GM18870 (cell line): ENCODE measurements around the gene ELAC1.
"Not testable (repeated sequence)": the region's sequence is repeated elsewhere in the genome, so short reads cannot be mapped to it uniquely, and the experiment has no call there.

Source experiments
- ATAC-seq: cut with Tn5 transposase; IDR thresholded peaks from one replicate; pipeline ENCODE4 v1.9.1; 2021; ENCODE audit warnings: moderate library complexity; ENCODE audit not compliant: unreplicated experiment

Gene ELAC1

DNA sequence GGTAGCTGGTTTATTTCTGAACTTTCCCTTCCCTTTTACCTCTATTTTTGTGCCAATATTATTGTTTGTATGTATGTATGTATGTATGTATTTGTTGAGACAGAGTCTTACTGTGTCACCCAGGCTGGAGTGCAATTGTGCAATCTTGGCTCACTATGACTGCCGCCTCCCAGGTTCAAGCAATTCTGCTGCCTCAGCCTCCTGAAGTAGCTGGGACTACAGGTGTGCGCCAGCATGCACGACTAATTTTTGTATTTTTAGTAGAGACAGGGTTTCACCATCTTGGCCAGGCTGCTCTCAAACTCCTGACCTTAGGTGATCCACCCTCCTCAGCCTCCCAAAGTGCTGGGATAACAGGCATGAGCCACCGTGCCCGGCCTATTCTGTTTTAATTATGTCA is 4.6 kb downstream of the ELAC1 start:
- not testable (repeated sequence) for ATAC-seq

DNA sequence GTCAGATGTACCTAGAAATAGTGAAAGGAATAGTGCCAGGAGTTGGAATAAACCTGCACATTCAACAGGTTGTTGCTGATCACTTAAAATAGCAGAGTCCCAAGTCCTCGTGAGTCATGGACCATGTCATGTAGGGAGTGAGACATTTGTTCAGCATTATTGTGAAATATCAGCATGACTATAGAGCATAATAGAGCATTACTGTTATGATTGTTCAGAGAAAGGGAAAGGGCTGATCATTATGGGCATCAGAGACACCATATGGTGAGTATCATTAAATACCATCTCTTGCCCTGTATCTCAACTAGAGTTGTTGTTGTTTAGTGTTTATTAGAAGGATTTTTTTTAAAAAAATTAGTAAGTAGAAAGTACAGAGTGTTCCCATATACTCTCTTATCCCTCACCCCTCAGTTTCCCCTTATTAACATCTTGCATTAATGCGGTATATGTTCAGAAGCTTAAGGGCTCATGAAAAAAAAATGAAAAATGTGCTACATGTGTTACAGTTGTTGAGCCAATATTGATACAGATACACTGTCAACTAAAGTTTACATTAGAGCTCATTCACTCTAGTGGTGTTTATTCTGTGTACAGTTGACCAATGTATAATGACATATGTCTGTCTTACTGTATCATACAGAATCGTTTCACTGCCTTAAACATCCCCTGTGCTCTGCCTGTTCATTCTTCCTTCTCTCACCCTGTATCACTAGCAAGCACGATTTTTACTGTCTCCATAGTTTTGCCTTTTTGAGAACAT is 5.7 kb downstream of the ELAC1 start:
- ATAC-seq, result no peak

DNA sequence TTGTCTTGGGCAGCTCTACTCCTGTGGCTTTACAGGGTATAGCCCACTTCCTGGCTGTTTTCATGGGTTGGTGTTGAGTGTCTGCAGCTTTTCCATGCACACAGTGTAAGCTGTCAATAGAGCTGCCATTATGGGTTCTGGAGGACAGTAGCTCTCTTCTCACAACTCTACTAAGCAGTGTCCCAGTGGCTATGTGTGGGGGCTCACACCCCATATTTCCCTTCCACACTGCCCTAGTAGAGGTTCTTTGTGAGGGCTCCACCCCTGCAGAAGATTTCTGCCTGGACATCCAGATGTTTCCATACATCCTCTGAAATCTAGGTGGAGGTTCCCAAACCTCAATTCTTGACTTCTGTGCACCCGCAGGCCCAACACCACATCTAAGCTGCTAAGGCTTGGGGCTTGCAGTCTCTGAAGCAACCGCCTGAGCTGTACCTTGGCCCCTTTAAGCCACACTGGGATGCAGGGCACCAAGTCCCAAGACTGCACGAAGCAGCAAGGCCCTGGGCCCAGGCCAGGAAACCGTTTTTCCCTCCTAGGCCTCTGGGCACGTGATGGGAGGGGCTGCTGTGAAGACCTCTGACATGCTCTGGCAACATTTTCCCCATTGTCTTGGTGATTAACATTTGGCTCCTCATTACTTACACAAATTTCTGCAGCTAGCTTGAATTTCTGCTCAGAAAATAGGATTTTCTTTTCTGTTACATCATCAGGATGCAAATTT is 9.4 kb downstream of the ELAC1 start:
- ATAC-seq, result no peak

- no peak for ATAC-seq
Observed at GRCh38 chr18:50981381-50981780, 13.5 kb downstream of the ELAC1 start.

GRCh38 chr18:50982086-50982801 is 14.4 kb downstream of the ELAC1 start:
- no peak for ATAC-seq

GRCh38 chr18:50982802-50983179 is 15.0 kb downstream of the ELAC1 start:
- ATAC-seq, result no peak

DNA sequence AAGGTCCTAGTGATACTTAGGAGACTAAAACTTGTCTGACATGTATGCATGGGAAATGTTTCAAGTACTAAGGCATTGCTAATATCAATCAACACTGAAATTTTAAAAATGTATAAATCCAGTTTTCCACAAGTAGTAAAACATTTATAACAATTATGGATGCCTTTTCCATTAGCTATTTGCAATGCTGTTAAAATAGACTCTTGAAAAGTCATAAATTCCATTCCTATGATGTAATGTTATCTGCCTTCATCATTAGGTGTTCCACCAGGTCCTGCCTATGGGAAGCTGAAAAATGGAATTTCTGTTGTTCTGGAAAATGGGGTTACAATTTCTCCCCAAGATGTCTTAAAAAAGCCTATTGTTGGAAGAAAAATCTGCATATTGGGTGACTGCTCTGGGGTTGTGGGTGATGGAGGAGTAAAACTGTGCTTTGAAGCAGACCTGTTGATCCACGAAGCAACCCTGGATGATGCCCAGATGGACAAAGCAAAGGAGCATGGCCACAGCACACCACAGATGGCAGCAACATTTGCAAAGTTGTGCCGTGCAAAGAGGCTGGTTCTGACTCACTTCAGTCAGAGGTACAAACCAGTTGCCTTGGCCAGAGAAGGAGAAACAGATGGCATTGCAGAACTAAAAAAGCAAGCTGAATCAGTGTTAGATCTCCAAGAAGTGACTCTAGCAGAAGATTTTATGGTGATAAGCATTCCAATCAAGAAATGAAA is 18.7 kb downstream of the ELAC1 start:
- no peak for ATAC-seq

GRCh38 chr18:50987261-50987660 is 19.4 kb downstream of the ELAC1 start:
- no peak for ATAC-seq

DNA sequence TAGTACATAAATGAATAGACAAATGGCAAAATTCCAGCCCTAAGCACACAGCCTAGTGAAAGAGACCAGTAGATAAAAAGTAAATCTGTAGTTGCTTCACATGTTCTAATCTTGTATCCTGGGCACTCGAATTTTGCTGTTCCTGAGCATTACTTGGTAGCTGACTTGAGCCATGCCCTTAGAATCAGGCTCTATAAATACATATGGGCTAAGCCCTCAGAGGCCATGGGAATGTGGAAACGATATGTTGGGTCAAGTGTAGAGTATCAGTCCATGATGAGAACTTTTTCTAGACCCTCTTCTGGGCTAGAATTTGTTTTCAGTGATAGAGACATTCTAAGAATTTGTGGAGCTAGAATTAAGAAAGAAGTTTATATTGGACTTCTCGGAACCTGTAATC is 21.9 kb downstream of the ELAC1 start:
- ATAC-seq, result no peak

GRCh38 chr18:50992351-50992762 is 24.5 kb downstream of the ELAC1 start:
- no peak for ATAC-seq

DNA sequence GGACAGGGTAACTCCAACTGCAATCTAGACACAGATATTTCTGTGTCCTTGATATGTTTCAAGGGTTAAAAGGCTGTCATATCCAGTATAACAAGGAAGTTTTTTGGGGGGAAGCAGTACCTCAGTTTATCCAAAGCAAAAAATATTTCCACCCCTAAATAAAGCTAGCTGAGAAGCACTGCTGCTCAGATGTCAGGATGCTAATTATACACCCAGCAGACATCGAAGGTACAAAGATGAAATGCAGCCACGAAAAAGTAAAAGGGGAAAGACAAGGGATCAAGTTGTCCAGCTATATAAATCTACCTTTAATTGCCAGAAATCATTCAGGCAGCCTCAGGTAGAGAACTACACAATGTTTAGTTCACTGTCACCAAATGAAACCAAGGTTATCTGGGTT is 26.2 kb downstream of the ELAC1 start:
- no peak for ATAC-seq

GRCh38 chr18:51003174-51003573 is 35.3 kb downstream of the ELAC1 start:
- ATAC-seq, result not testable (repeated sequence)

- no peak for ATAC-seq
Observed at GRCh38 chr18:51006061-51006818, 38.4 kb downstream of the ELAC1 start.

DNA sequence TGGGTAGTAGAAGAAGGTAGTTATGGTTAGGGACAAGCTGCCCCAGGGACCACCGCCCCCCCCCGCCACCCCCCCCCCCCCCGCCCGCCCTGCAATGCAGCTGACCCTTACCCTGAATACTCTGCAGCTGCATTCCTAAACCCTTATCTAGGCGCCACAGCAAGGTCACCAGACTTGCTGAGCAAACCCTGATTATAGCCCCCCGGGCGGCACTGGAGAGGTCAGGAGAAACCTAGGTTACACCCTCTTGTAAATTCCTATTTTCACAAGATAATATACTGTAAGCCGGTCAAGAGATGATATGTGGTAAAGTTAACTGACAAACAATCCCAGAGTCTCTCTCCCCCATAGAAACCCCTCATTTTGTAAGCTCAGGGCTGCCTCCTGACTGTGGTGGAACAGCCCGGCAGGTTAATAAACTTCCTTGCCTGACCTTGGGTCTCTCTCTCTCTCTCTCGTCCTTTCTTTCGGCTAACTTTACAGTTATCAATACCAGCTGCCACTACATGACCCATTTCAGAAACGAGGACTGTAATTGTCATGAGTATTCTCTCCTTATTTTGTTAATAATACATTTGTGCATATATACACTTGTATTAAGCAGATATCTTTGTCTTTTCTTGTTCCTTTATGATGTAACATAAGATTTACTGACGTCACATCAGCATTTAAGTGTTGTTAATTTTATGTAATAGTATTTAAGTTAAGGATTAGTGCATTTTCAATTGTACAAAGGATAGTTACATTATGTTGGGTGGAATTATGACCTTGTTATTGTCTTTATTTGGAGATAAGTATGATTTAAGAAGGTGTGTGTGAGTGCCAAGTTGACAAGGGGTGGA is 39.3 kb downstream of the ELAC1 start:
- no peak for ATAC-seq

GRCh38 chr18:51007790-51008139 is 39.9 kb downstream of the ELAC1 start:
- no peak for ATAC-seq

DNA sequence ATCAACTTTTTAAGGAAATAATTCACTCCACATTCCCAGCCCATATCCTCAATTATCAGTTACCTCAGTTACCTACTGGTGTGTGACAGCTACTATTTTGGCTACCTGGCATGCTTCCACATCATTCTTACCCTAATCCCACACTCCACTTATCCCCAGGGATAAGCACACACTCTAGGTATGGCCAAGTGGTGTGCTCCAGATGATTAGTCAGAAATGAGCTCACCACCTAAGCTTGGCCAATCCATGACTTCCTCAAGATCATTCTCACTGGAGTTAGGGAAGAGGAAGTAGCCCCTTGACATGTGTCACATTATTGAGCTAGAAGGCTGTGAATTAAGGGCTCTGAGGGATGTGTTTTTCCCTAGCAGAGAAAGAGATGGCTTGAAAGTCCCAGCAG is 41.2 kb downstream of the ELAC1 start:
- ATAC-seq, result no peak

DNA sequence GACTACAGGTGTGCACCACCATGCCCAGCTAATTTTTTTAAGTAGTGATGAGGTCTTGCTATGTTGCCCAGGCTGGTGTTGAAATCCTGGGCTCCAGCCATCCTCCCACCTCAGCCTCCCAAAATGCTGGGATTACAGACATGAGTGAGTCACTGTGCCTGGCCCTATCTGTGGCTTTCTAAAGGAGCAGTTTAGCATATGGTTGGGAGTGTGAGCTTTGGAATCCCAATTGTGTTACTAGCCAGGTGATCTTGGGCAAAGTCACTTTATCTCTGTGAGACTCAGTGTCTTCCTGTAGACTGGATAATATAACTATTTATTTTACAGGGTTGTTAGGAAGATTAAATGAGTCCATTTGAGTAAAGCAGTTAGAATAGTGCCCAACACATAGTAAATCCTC is 42.4 kb downstream of the ELAC1 start:
- no peak for ATAC-seq

- no peak for ATAC-seq
Observed at GRCh38 chr18:51011709-51012108, 43.9 kb downstream of the ELAC1 start.

DNA sequence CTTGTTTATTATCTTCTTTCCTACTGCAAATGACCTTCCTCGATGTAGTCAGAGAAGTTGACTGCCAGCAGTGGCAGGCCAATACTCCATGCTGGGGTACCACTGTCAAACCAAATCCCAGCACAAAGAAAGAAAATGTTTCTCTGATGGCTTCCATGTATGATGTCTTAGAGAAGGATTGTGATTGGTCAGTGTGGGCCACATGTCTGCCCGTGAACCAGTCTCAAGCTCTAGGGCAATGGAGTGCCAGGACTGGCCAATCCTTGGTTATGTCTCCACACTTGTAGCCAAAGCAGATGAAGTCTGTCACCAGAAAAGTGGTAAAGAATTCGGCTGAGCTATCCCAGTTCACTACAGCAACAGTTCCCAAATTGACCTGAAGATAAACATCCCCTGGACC is 44.6 kb downstream of the ELAC1 start:
- no peak for ATAC-seq

DNA sequence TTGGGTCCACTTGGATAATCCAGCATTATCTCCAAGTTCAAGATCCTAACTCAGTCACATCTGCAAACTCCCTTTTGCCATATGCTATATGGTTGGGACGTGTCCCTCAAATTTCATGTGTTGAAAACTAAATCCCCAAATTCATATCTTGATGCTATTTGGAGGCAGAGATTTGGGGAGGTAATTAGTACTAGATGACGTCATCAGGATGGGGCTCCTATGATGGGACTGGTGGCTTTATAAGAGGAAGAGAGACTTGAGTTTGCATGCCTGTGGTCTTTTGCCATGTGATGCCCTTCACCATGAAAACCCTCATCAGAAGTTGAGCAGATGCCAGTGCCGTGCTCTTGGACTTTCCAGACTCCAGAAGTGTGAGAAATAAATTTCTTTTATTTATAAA is 45.4 kb downstream of the ELAC1 start:
- no peak for ATAC-seq
